Measurements from ENCODE around the gene SLC36A3.

Gene SLC36A3

GRCh38 chr5:151298063-151298855 lies 5.3 kb downstream of the SLC36A3 start:
- no peak for DNase-seq

GRCh38 chr5:151296974-151297373 lies 6.6 kb downstream of the SLC36A3 start:
- DNase-seq, result no peak

- DNase-seq, result no peak
Measured at GRCh38 chr5:151296478-151296830, 7.1 kb downstream of the SLC36A3 start.

- DNase-seq, result no peak
Measured at GRCh38 chr5:151295791-151296477, 7.6 kb downstream of the SLC36A3 start.

GRCh38 chr5:151295138-151295537 lies 8.4 kb downstream of the SLC36A3 start:
- DNase-seq, result no peak

GRCh38 chr5:151293624-151294023 lies 9.9 kb downstream of the SLC36A3 start:
- DNase-seq, result no peak

GRCh38 chr5:151288180-151288579 lies 15.4 kb downstream of the SLC36A3 start:
- peak; percentile 17 to 35 for DNase-seq

GRCh38 chr5:151286246-151286645 lies 17.3 kb downstream of the SLC36A3 start:
- no peak for DNase-seq

- no peak for DNase-seq
Measured at GRCh38 chr5:151285683-151286082, 17.9 kb downstream of the SLC36A3 start.

GRCh38 chr5:151284392-151284967 lies 19.1 kb downstream of the SLC36A3 start:
- DNase-seq, result no peak

- no peak for DNase-seq
Measured at GRCh38 chr5:151283120-151283825, 20.3 kb downstream of the SLC36A3 start.

- DNase-seq, result no peak
Measured at GRCh38 chr5:151281001-151281639, 22.4 kb downstream of the SLC36A3 start.

GRCh38 chr5:151280443-151280842 lies 23.1 kb downstream of the SLC36A3 start:
- no peak for DNase-seq

GRCh38 chr5:151278845-151279244 lies 24.7 kb downstream of the SLC36A3 start:
- DNase-seq, result no peak

GRCh38 chr5:151275803-151276202 lies 27.8 kb downstream of the SLC36A3 start:
- DNase-seq, result no peak

GRCh38 chr5:151274666-151275065 lies 28.9 kb downstream of the SLC36A3 start:
- DNase-seq, result no peak

GRCh38 chr5:151271336-151271735 lies 32.2 kb downstream of the SLC36A3 start:
- DNase-seq, result no peak

- DNase-seq, result no peak
Measured at GRCh38 chr5:151270599-151270998, 33.0 kb downstream of the SLC36A3 start.

- DNase-seq, result no peak
Measured at GRCh38 chr5:151267491-151268260, 35.9 kb downstream of the SLC36A3 start.

GRCh38 chr5:151264113-151264512 lies 39.5 kb downstream of the SLC36A3 start:
- no peak for DNase-seq

GRCh38 chr5:151262532-151262931 lies 41.0 kb downstream of the SLC36A3 start:
- no peak for DNase-seq

GRCh38 chr5:151259931-151260330 lies 43.6 kb downstream of the SLC36A3 start:
- DNase-seq, result no peak

All from SHP77 (cell line).